Ascending aorta (tissue), 2 donors: Measurements from ENCODE around the gene CDC14B. TPM values are rescaled to one million over a fixed set of nuclear protein-coding genes. Genes with fewer than 3 reads are reported as not detected.
"Not testable (repeated sequence)": the region's sequence is repeated elsewhere in the genome, so short reads cannot be mapped to it uniquely, and the experiment has no call there.

ENCODE experiments used
- DNase-seq, 2 donors: peaks; one replicate each; pipeline ENCODE4 v3.0.0-alpha.2; 2019; ENCODE audit warnings: low spot score in 2 of 2
- H3K27ac ChIP-seq, 2 donors: fragments of 200-600 bp; sonication (generic); one replicate each; pipeline ENCODE4 v1.5.1; 2016 to 2017; ENCODE audit warnings: mild to moderate bottlenecking in 1 of 2
- H3K27me3 ChIP-seq: fragments of 200-600 bp; sonication (generic); one replicate; pipeline ENCODE4 v1.5.1; 2017
- H3K36me3 ChIP-seq, 2 donors: fragments of 200-600 bp; sonication (generic); one replicate each; pipeline ENCODE4 v1.5.1; 2016
- H3K4me1 ChIP-seq, 2 donors: fragments of 200-600 bp; sonication (generic); one replicate each; pipeline ENCODE4 v1.5.1; 2016 to 2017; ENCODE audit warnings: mild to moderate bottlenecking in 1 of 2
- H3K4me3 ChIP-seq, 2 donors: fragments of 200-600 bp; sonication (generic); one replicate each; pipeline ENCODE4 v1.5.1; 2016 to 2017; ENCODE audit warnings: mild to moderate bottlenecking in 1 of 2
- H3K9me3 ChIP-seq, 2 donors: fragments of 200-600 bp; sonication (generic); one replicate each; pipeline ENCODE4 v1.5.1; 2016
- CTCF ChIP-seq, 3 experiments: fragments of 200-600 bp in 2 of 3; fragments of 450-650 bp in 1 of 3; sonication (generic) in 2 of 3; IDR thresholded peaks; one replicate each; pipeline ENCODE4 v1.5.1; 2016 to 2019; ENCODE audit warnings: antibody characterized with exemption in 3 of 3, mild to moderate bottlenecking in 1 of 3, moderate library complexity in 1 of 3
- intact Hi-C: fragments of 100-400 bp; cut with DNase I; formaldehyde crosslinking; loops from one replicate; pipeline ENCODE4 v1.15.1; 2023
- total RNA-seq: library from RNA; depleted of rRNA; stranded (reverse); fragments of >200 nt; gene quantifications from one replicate; pipeline ENCODE4 v1.1.0, GENCODE V29; 2016

The CDC14B gene
- total RNA-seq = 47.8 TPM

- Histone ChIP-seq H3K4me1 (no peaks in the 10 kb centered on the region), H3K4me3 (peak within 1 kb of the TSS; percentile 98), H3K9me3 (no peaks in the 10 kb centered on the region), H3K27ac (peak within 1 kb of the TSS; percentile 91 to 93), H3K36me3 (no peaks in the 10 kb centered on the region), H3K27me3 (no peaks in the 10 kb centered on the region)
- intact Hi-C loops = loop anchor here (1.0 to 10.0 kb wide), 7 partner anchors 35 to 1112 kb away; partner anchors contain the start of genes SLC35D2 and ZNF367
- DNase-seq = peak; percentile 77 to 95
- TF ChIP-seq CTCF (IDR thresholded peaks at IDR 0.05) = peak in 1 of 3 experiments; percentile 37
Observed at GRCh38 chr9:96619491-96620180, at the start of gene CDC14B. TSS of gene CDC14B (minus strand) at chr9:96619843. CDS start at chr9:96619378, 465 bp downstream.

- TF ChIP-seq CTCF (IDR thresholded peaks at IDR 0.05) = no peak
- Histone ChIP-seq H3K9me3 (no peaks in the 10 kb centered on the region), H3K27ac (no peak overlapping the region), H3K4me3 (no peak overlapping the region), H3K36me3 (no peaks in the 10 kb centered on the region), H3K4me1 (no peaks in the 10 kb centered on the region), H3K27me3 (no peaks in the 10 kb centered on the region)
- intact Hi-C loops = no loop called here
- DNase-seq = no peak
Observed at GRCh38 chr9:96668868-96669534, 49.4 kb upstream of the CDC14B start.

- Histone ChIP-seq H3K4me1 (no peaks in the 10 kb centered on the region), H3K27me3 (no peaks in the 10 kb centered on the region), H3K36me3 (no peaks in the 10 kb centered on the region), H3K4me3 (no peak overlapping the region), H3K27ac (no peak overlapping the region), H3K9me3 (no peaks in the 10 kb centered on the region)
- no peak for DNase-seq
- no peak for TF ChIP-seq CTCF (IDR thresholded peaks at IDR 0.05)
- intact Hi-C loops = loop anchor here (2.0 kb wide), 1 partner anchor 341 kb away; no protein-coding TSS in a partner anchor
Observed at GRCh38 chr9:96667363-96667728, 47.7 kb upstream of the CDC14B start.

- H3K4me1 ChIP-seq, H3K4me3 ChIP-seq, DNase-seq, H3K27ac ChIP-seq, H3K36me3 ChIP-seq, H3K9me3 ChIP-seq, H3K27me3 ChIP-seq: not testable (repeated sequence)
- TF ChIP-seq CTCF (IDR thresholded peaks at IDR 0.05) = peak; percentile 77 to 88 (median 85)
- intact Hi-C loops = loop anchor here (2.0 kb wide), 1 partner anchor 340 kb away; no protein-coding TSS in a partner anchor
Observed at GRCh38 chr9:96666653-96667362, 47.2 kb upstream of the CDC14B start.

GRCh38 chr9:96665789-96666188 lies 46.1 kb upstream of the CDC14B start:
- DNase-seq = no peak
- no peaks in the 10 kb centered on the region for H3K9me3 ChIP-seq
- no peak overlapping the region for H3K27ac ChIP-seq
- no peaks in the 10 kb centered on the region for H3K4me1 ChIP-seq
- intact Hi-C loops = loop anchor here (2.0 kb wide), 1 partner anchor 339 kb away; no protein-coding TSS in a partner anchor
- TF ChIP-seq CTCF (IDR thresholded peaks at IDR 0.05) = no peak
- no peak overlapping the region for H3K4me3 ChIP-seq
- no peaks in the 10 kb centered on the region for H3K27me3 ChIP-seq
- no peaks in the 10 kb centered on the region for H3K36me3 ChIP-seq
